K562 (cell line): ENCODE data around the gene RAD1.

Experiments
- ARID2 ChIP-seq: fragments of 450-650 bp; IDR thresholded peaks from 2 replicates; pipeline ENCODE4 v1.6.1; 2017; ENCODE audit warnings: antibody characterized with exemption, mild to moderate bottlenecking
- GTF2A2 ChIP-seq: IDR thresholded peaks from 2 replicates; pipeline ENCODE4 v1.6.1; 2016; ENCODE audit warnings: mild to moderate bottlenecking, missing genetic modification characterization, missing compliant biosample characterization
- KDM4B ChIP-seq, 2 experiments: fragments of 450-650 bp in 1 of 2; sonication (generic) in 1 of 2; IDR thresholded peaks; 2 replicates each; pipeline ENCODE4 v1.6.1; 2016 to 2017; ENCODE audit warnings: borderline replicate concordance in 2 of 2, antibody characterized with exemption in 1 of 2, low read depth in 1 of 2, mild to moderate bottlenecking in 1 of 2
- MEIS2 ChIP-seq: fragments of 450-650 bp; IDR thresholded peaks from 2 replicates; pipeline ENCODE4 v1.6.1; 2014; ENCODE audit warnings: mild to moderate bottlenecking; ENCODE audit not compliant: partially characterized antibody
- RFX5 ChIP-seq: IDR thresholded peaks from 2 replicates; pipeline ENCODE4 v1.6.1; 2011; ENCODE audit warnings: low read depth, mild to moderate bottlenecking, improper control_type of control experiment, low read length
- RUNX1 ChIP-seq: sonication (generic); IDR thresholded peaks from 2 replicates; pipeline ENCODE4 v1.6.1; 2016; ENCODE audit warnings: antibody characterized with exemption, low read depth
- TAF1 ChIP-seq: IDR thresholded peaks from 2 replicates; pipeline ENCODE4 v1.6.1; 2011; ENCODE audit warnings: mild to moderate bottlenecking, low read length, moderate library complexity; ENCODE audit not compliant: insufficient read depth, control insufficient read depth, severe bottlenecking; ENCODE audit errors: extremely low read depth
- ZNF175 ChIP-seq: fragments of 200-800 bp; sonication (Bioruptor generic); IDR thresholded peaks from 2 replicates; pipeline ENCODE4 v1.6.1; 2016; ENCODE audit warnings: low read depth, mild to moderate bottlenecking, missing genetic modification characterization, missing compliant biosample characterization
- TF ChIP-seq, protein P1 (sequence below): sonication (generic); formaldehyde crosslinking; IDR thresholded peaks from 2 replicates; pipeline ENCODE4 v1.8.1; 2022; ENCODE audit warnings: missing genetic modification reagents
- TF ChIP-seq, protein P2 (sequence below), 2 experiments: fragments of 450-650 bp in 1 of 2; IDR thresholded peaks; 2 replicates each; pipeline ENCODE4 v1.6.1; 2011 to 2017; ENCODE audit warnings: low read depth in 2 of 2, antibody characterized with exemption in 1 of 2, borderline replicate concordance in 1 of 2, low read length in 1 of 2, mild to moderate bottlenecking in 1 of 2, mixed read lengths in 1 of 2; ENCODE audit not compliant: control insufficient read depth in 1 of 2
- TF ChIP-seq, protein P3 (sequence below), 3 experiments: IDR thresholded peaks in 2 of 3; conservative IDR thresholded peaks in 1 of 3; 2 replicates each; pipeline ENCODE4 v1.5.1; 2011 to 2012; ENCODE audit warnings: low read length in 3 of 3, mild to moderate bottlenecking in 3 of 3, control low read depth in 2 of 3, improper control_type of control experiment in 1 of 3, inconsistent platforms in 1 of 3, low read depth in 1 of 3, mixed read lengths in 1 of 3, moderate library complexity in 1 of 3; ENCODE audit not compliant: insufficient read depth in 2 of 3

DNA sequence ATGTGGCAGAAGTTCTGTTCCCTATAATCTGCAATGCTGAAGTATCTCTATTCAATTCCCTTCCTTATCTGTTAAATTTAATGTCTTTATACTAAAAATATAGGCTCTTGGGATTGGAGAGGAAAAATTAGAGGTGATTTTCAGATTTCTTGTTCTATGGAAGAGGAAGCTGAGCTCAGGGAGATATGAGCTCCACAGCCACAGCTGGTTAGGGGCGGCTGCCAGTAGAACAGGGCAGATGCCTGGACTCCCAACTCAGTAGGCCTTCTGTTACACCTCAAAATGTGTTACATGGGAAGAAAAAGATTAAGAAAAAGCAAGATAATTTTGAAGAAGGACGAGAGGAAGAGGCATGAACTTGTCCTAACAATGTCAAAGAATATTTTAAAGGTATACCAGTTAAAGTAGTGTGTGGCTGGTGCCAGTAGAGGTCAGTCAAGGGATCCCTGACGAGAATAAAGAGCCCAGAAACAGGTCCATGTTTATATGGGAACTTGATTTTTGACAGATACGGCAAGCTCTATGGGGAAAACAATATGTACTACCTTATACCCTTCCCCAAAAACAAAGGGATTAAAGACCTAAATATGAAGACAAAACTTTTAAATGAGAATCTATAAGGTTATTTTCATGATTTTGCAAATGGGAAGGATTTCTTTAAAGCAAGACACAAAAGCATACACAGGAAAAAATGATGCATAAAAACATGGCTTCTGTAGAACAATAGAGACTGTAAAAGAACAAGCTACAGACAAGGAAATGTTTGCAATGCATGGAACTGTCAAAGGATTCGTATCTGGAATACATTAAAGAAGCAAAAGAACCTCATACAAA lies 42.8 kb upstream of the RAD1 start:
- TF ChIP-seq ZNF175 (CRISPR knock-in tag) (no peak), RFX5 (no peak), ARID2 (no peak), RUNX1 (no peak), GTF2A2 (tag) (no peak), KDM4B (IDR thresholded peaks at IDR 0.05; ENCODE audit: borderline replicate concordance in 2 of 2, low read depth in 1 of 2) (no peak), MEIS2 (no peak), TAF1 (no peak)
- TF ChIP-seq, protein P1, sequence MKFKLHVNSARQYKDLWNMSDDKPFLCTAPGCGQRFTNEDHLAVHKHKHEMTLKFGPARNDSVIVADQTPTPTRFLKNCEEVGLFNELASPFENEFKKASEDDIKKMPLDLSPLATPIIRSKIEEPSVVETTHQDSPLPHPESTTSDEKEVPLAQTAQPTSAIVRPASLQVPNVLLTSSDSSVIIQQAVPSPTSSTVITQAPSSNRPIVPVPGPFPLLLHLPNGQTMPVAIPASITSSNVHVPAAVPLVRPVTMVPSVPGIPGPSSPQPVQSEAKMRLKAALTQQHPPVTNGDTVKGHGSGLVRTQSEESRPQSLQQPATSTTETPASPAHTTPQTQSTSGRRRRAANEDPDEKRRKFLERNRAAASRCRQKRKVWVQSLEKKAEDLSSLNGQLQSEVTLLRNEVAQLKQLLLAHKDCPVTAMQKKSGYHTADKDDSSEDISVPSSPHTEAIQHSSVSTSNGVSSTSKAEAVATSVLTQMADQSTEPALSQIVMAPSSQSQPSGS (CRISPR knock-in tag), result no peak
- TF ChIP-seq, protein P2, sequence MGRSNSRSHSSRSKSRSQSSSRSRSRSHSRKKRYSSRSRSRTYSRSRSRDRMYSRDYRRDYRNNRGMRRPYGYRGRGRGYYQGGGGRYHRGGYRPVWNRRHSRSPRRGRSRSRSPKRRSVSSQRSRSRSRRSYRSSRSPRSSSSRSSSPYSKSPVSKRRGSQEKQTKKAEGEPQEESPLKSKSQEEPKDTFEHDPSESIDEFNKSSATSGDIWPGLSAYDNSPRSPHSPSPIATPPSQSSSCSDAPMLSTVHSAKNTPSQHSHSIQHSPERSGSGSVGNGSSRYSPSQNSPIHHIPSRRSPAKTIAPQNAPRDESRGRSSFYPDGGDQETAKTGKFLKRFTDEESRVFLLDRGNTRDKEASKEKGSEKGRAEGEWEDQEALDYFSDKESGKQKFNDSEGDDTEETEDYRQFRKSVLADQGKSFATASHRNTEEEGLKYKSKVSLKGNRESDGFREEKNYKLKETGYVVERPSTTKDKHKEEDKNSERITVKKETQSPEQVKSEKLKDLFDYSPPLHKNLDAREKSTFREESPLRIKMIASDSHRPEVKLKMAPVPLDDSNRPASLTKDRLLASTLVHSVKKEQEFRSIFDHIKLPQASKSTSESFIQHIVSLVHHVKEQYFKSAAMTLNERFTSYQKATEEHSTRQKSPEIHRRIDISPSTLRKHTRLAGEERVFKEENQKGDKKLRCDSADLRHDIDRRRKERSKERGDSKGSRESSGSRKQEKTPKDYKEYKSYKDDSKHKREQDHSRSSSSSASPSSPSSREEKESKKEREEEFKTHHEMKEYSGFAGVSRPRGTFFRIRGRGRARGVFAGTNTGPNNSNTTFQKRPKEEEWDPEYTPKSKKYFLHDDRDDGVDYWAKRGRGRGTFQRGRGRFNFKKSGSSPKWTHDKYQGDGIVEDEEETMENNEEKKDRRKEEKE (IDR thresholded peaks at IDR 0.05; ENCODE audit: borderline replicate concordance in 1 of 2, control insufficient read depth in 1 of 2, low read depth in 2 of 2, low read length in 1 of 2), result no peak
- TF ChIP-seq, protein P3, sequence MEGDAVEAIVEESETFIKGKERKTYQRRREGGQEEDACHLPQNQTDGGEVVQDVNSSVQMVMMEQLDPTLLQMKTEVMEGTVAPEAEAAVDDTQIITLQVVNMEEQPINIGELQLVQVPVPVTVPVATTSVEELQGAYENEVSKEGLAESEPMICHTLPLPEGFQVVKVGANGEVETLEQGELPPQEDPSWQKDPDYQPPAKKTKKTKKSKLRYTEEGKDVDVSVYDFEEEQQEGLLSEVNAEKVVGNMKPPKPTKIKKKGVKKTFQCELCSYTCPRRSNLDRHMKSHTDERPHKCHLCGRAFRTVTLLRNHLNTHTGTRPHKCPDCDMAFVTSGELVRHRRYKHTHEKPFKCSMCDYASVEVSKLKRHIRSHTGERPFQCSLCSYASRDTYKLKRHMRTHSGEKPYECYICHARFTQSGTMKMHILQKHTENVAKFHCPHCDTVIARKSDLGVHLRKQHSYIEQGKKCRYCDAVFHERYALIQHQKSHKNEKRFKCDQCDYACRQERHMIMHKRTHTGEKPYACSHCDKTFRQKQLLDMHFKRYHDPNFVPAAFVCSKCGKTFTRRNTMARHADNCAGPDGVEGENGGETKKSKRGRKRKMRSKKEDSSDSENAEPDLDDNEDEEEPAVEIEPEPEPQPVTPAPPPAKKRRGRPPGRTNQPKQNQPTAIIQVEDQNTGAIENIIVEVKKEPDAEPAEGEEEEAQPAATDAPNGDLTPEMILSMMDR (IDR thresholded peaks at IDR 0.05 in 2 of 3, conservative IDR thresholded peaks at IDR 0.05 in 1 of 3; ENCODE audit: insufficient read depth in 2 of 3, low read depth in 1 of 3, low read length in 3 of 3), result peak; percentile 50 to 77 (median 72); a peak in 5 of 6 replicates
